HG03378 (cell line): Measurements from ENCODE around the gene CD1E.
"Not testable (repeated sequence)": the region's sequence is repeated elsewhere in the genome, so short reads cannot be mapped to it uniquely, and the experiment has no call there.

Source experiments
- ATAC-seq: cut with Tn5 transposase; IDR thresholded peaks from one replicate; pipeline ENCODE4 v1.9.1; 2021; ENCODE audit warnings: mild to moderate bottlenecking, moderate library complexity; ENCODE audit not compliant: unreplicated experiment

The CD1E gene

DNA sequence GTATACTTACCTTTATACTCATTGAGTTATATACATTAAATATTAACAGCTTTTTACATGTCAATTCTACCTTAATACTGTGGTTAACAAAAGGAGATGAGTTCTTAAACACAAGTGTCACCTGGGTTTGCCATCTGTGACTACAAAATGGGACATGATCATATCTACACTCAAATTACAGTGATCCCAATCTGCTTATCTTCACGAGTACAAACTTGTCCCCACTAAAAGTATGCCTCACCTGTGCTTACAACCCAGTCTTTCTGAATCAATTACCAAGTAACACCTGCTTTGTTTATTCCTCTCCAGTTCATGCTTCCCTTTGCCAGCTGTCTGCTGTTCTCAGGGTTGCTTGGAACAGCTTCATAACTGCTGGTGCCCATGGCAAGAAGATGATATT lies 8.8 kb downstream of the CD1E start:
- ATAC-seq = no peak

DNA sequence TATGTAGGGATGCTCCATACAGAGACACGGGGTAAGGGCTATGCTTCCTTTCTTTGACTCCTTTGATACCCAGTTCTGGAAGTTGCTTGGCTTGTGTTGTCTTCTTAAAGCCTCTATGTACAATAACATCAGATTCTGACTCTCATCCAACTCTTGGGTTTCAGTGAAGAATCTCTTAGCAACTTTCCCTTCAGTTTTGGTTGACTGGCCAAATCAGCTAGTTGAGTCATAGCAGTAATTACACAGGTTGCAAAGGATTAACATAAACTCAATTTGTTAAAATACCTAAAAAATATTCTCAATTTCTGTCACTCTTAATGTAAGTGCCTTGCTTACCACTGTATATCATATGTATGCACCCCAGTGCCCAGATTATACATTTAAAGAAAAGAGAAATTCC lies 9.2 kb downstream of the CD1E start:
- ATAC-seq = no peak

DNA sequence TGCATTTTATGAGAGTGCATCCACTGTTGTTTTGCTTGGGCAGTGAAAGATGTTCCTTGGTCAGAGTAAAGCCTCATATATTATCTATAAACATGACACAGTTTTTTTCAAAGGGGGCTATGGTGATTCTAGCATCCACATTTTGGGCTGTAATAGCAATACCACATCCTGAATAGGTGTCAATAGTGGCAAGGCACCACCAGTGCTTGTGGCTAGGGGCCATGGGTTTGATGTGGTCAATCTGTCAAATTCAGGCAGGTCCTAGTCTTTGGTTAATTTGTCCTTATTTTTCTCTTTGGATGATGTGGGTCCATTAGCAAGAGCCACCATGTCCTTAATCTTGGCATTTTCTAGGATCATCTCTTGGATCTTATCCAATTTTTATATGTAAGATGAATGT lies 13.1 kb downstream of the CD1E start:
- ATAC-seq = no peak

DNA sequence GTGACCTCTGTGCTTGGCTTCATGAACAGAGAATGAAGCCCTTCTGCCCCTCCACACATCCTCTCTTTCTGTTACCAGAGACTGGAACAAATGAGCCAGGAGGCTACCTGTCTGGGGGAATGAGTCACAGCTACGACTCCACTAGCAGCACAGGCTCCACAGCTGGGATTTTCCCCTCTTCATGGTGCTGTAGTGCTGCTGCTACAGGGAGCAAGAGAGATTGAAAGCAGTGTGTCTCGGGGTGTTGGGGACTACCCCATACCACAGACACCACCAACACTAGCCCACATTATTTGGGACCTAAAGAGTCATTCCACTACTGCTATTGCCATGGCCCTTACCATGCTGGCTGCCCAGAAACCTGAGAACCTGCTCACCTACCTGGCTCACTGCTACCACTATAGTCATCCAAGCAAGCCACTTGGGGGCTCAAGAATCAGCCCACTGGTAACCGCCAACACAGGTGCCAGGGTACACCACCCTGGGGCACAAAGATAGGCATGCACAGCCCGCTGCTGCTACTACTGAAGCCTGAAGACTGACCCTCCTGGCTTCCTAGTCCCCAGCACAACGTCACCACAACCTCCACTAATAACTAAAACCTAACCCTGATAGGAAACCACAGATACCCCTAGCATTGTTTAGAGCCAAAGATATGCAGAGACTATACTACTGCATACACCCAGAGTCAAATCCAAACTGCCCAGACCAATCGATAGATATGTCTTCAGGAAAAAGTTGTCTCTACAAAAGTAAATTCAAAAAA lies 17.7 kb downstream of the CD1E start:
- ATAC-seq = peak; percentile 97

DNA sequence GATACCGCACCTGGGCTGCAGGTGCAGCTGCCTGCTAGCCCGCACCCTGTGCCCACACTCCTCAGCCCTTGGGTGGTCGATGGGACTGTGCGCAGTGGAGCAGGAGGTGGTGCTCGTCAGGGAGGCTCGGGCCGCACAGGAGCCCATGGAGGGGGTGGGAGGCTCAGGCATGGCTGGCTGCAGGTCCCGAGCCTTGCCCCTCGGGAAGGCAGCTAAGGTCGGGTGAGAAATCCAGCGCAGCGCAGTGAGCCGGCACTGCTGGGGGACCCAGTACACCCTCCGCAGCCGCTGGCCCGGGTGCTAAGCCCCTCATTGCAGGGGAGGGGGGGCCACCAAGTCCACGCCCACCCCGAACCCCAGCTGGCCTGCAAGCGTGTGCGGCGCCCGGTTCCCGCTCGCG lies 20.4 kb downstream of the CD1E start:
- ATAC-seq = not testable (repeated sequence)

DNA sequence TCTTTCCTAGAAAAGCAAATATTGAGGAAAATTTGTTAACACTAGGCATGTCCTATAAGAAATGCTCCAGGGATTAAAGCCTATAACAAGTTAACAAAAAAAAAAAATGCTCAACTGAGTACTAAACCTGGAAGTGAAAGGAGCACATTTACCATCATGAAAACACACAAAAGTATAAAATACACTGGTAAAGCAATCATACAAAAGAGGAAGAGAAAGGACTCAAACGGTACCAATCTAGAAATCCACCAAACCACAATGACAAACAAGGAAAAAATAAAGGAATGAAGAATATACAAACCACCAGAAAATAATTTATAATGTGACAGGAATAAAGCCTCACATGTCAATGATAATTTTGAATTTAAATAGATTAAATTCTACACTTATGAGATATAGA lies 21.2 kb downstream of the CD1E start:
- no peak for ATAC-seq

DNA sequence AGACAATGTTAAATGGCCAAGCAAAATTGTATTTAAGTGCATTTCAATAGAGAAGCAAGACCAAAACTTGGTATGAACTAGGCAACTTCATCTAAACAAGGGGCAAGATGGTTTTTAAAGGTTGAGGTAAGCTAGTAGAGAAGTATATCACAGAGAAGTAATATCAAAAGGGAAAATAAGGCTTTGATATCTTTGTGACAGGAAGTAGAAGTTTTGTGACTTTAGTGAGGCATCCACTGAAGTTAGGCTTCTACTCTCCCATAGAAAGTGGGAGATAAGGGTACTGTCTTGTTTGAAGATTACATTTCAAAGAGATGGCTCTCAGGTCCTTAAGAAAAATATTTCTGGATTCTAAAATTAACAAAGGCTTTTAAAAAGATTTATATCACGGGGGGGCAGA lies 36.6 kb downstream of the CD1E start:
- no peak for ATAC-seq

DNA sequence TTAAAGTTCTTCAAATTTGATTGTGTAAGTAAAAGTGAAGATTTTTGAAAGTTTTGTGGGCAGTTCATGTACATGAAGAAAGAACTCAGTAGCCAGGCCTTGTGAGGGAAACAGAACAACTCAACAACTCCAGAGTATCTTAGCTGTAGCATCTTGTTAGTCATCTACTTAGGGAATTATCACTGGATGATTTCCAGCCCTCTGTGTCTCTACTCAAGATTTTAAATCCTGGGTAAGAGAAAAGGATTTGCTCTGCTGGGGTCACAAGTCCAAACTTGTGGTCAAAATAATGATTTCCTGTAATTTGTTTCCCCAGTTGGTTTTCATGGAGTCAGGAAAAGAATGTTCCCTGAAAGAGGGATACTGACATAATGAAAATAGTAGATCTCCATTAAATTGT lies 37.4 kb downstream of the CD1E start:
- ATAC-seq = no peak

DNA sequence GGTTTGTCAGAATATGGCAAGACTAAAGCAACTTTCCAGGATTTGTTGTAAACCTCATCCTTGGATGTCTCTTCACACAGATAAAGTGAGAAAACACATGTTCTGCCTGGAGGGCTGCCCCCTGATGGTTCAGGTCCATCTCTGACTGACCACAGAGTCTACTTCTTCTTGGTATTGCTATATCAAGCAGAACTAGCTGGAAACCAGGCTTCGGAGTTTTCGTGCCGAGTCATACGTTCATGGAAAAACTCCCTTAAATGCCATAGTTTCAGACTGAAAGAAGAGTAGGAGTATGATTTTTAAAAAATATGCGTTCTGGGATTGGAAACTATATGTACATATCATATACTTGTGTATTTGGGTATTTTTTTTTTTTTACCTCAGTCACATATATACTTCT lies 39.8 kb downstream of the CD1E start:
- no peak for ATAC-seq

DNA sequence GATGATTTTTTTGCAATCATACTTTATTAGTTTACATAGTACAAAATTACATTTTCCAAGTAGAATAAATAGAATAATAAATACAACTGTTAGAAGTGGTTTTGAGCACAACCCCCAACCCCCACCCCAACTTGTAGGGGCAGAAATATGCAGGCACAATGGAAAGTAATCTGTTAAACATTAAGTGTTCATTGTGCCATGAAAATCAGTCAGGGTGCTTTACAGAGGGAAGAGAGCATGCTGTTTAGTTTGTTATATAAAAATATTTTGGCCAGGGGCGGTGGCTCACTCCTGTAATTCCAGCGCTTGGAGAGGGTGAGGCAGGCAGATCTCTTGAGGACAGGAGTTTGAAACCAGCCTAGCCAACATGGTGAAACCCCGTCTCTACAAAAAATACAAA lies 43.0 kb downstream of the CD1E start:
- ATAC-seq = no peak

DNA sequence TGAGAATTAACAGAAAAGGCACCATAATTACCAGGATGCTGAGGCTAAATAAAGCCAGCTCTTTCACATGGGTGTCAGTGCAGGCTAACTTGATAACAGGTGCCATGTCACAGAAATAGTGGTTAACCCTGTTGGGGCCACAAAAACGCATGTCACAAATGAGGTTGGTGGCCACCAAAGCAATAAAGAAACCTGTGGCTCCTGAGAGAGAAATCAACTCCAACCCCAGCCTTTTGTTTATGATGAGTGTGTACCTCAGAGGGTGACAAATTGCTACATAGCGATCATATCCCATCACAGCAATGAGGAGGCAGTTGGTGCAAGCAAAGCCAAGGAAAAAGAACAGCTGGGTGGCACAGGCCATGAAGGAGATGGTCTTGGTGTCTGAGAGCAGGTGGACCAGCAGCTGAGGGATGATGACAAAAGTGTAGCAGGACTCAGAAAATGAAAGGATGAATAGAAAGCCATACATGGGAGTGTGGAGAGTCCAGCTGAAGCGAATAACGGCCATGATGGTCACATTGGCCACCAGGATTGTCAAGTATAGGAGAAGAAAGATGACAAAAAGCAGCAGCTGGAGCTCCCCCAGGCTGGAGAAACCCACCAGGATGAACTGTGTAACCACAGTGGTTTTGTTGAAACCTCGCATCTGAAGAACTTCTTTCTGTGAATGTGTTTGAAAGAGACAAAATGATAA lies 45.3 kb downstream of the CD1E start, which contains the start of gene OR10T2:
Gene OR10T2, minus strand, starts transcription at position 649 of the 697 bp plus-strand sequence. Its CDS starts 0 bp downstream, at position 649.
- no peak for ATAC-seq

DNA sequence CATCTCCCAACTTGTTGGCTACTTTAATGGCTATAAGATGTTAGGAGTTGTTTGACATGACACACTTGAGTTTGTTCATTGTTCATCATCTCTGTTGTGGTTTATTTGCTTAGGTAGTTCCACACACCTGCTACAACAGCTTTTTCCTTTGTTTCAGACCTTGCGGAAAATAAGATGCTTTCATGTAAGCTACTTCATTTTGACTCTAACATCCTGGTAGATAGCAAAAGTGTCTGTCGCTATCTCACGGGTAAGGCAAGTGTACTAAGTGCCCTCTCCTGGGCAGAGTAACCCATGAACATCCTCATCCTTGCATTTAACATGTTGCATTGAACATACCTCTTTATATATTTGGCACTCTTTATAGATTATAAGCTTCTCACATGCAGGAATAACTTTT lies 47.2 kb downstream of the CD1E start:
- ATAC-seq = no peak

DNA sequence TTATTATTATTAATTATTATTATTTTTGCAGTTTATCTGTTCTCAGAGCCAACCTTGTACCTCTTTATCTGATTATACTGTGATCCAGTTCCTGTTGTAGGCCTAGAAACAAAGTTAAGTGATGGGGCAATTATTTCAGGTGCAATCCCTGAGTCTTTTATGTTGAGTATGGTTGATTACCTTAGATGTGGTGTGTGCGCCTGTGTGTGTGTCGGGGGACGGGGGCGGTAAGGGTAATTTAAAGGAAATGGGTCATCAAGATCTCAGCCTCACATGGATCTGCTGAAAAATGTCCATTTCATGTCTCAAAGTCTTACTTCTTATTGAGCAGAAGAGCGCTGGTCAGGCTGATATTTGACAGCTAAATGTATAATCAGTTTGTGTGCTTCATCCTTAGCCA lies 53.4 kb downstream of the CD1E start:
- ATAC-seq = no peak
